T47D (cell line): ENCODE data around the gene SLCO3A1.

Source experiments
- DNase-seq, 2 experiments: peaks; one replicate each; pipeline versions ENCODE4 v3.0.0 to v3.0.0-alpha.2; 2011 to 2012; ENCODE audit warnings: low read depth in 1 of 2, low spot score in 1 of 2
- JUND ChIP-seq: IDR thresholded peaks from 2 replicates; pipeline ENCODE4 v1.6.1; 2012; ENCODE audit warnings: low read depth
- in situ Hi-C: cut with HindIII; loops from 2 replicates; pipeline ENCODE4 v1.10.0; 2016; ENCODE audit warnings: low sequenced_read_pairs, low pct_unique_long_range_greater_than_20kb

Gene SLCO3A1

GRCh38 chr15:91981821-91982800 is 128.6 kb downstream of the SLCO3A1 start:
- no peak for TF ChIP-seq JUND
- in situ Hi-C loops: no loop called here
- peak in 1 of 2 experiments; percentile 14 for DNase-seq

DNA sequence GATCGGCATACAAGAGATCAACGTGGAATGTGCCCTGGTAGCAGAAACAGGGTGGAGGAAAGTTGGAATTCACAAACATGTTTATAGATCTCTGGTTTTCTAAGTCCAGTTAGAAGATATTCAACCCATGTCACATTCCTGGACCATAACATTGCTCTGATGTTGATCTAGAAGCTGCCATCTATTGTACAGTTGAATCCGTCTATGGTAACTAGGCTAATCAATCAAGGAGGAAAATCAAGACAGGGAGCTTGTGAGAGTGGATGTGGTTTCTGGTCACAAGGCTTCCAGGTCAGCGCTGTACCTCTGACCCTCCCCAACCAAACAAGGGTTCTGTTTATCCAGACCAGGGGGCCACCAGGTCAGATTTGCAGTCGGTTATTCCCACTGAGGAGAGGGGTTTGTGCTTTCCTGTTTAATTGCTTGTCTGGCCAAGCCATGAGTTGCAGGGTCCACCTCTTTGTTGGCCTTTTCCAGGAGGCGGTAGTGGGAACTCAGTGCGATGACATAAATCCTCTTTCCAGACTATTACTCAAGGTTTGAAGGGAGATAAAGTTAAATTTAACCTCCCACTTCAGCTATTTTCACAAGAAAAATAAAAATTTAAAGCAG is 130.3 kb downstream of the SLCO3A1 start:
- in situ Hi-C loops: no loop called here
- no peak for TF ChIP-seq JUND
- no peak for DNase-seq

GRCh38 chr15:91985297-91985696 is 131.8 kb downstream of the SLCO3A1 start:
- in situ Hi-C loops: no loop called here
- no peak for DNase-seq
- no peak for TF ChIP-seq JUND

GRCh38 chr15:91988071-91988470 is 134.6 kb downstream of the SLCO3A1 start:
- no peak for TF ChIP-seq JUND
- no peak for DNase-seq
- in situ Hi-C loops: no loop called here

DNA sequence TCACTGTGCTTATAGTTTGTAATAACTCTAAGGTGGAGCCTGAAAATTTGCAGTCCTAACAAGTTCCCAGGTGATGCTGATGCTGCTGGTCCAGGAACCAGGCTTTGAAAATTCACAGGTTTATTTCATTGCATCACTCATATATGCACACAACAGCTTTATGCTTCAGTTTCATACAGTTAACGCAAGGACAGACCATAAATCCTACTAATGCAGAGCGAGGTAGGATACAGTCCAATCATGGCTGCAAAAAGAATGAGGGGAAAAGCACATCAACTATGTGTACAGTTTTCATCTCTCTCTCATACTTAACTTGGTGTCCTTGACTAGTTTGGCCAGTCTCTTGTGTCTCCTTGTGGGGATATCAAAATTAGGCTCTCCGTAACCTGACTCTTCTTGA is 135.1 kb downstream of the SLCO3A1 start:
- no peak for DNase-seq
- TF ChIP-seq JUND: no peak
- in situ Hi-C loops: no loop called here

DNA sequence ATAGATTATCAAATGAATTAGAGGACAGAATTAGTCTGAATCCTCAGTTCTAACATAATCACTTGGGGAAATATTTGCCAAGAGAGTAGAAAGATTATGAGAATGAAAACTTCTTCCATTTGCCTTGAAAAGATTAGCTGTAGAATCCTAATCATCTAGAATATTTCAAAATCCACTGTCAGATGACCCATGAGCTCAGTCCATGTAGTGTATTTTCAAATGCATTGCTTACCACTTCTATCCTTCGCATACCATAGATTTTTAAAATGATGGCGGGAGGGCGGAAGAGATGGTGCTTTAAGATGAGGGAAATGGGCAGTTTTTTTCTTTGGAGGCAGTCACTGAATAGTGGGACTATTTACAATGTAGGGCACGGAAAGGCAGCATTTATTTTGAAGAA is 136.3 kb downstream of the SLCO3A1 start:
- TF ChIP-seq JUND: no peak
- in situ Hi-C loops: no loop called here
- no peak for DNase-seq

DNA sequence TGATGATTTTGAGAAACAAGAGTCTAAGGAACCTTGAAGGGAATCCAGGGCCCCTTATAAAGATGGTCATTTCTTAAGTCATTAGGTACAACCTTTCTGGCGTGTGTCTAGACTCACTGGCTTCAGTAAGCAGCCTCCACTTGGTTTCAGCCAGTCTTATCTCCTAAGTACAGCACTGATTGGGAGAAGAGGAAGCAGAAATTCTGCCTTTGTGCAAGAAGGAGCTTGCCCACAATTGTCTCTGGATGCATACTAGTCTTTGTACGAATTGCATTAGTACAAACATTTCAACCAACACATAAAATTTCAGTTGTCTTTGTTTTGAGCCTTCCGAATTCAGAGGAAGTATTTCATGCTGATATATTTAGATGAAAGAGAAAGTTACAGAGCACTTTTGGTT is 139.4 kb downstream of the SLCO3A1 start:
- DNase-seq: no peak
- TF ChIP-seq JUND: no peak

DNA sequence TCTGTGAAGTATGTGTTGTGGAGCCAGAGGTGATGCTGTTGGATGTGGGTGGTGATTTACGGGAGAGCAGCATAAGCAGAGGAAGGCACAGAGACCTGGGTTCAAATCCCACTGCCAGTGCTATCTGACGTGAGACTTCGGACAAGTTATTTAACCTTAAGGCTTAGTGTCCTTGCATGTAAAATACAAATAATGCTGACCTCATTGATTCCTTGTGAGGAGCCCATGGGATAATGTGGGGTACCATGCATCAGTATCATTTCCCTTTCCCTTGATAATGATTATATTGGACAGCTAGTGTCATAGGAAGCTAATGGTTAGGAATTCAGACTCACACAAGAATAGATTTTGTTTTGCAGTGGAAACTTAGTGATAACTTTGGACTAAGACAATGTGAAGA is 141.6 kb downstream of the SLCO3A1 start:
- no peak for DNase-seq
- TF ChIP-seq JUND: no peak
- in situ Hi-C loops: no loop called here

More for the DNA sequence above, 139.4 kb downstream of the SLCO3A1 start:
- in situ Hi-C loops: no loop called here

- in situ Hi-C loops: no loop called here
Observed at GRCh38 chr15:91997163-91997562, 143.7 kb downstream of the SLCO3A1 start.

GRCh38 chr15:92000709-92001108 is 147.2 kb downstream of the SLCO3A1 start:
- in situ Hi-C loops: no loop called here
- TF ChIP-seq JUND: no peak
- DNase-seq: no peak

More at GRCh38 chr15:91997163-91997562, 143.7 kb downstream of the SLCO3A1 start:
- TF ChIP-seq JUND: no peak
- DNase-seq: no peak

DNA sequence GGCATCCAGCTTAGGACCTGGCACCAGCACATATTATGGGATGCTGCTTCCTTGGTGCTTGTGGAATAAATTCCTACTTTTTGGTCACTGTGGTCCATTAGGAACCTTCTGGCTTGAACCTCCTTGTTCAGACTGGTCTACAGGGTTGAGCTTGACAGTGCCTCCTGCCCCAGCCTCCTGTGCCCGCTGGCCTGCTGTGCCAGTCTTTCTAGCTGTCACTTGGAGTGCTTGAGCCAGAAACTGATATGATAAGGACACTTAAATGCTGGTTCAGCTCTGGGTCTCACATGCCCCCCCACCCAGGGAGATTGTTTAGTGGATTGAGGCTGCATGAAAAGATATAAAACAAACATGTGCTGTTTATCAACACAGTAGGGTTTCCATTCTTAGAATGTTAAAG is 147.8 kb downstream of the SLCO3A1 start:
- in situ Hi-C loops: no loop called here
- DNase-seq: no peak
- TF ChIP-seq JUND: no peak

- no peak for TF ChIP-seq JUND
- in situ Hi-C loops: no loop called here
- no peak for DNase-seq
Observed at GRCh38 chr15:92002666-92003065, 149.2 kb downstream of the SLCO3A1 start.

- DNase-seq: no peak
Observed at GRCh38 chr15:92003515-92004067, 150.1 kb downstream of the SLCO3A1 start.

More at GRCh38 chr15:92003515-92004067, 150.1 kb downstream of the SLCO3A1 start:
- TF ChIP-seq JUND: no peak
- in situ Hi-C loops: no loop called here
